Hepatocyte (in vitro differentiated cells): ENCODE results near the gene FRMD4B. TPM values are rescaled to one million over a fixed set of nuclear protein-coding genes. Genes with fewer than 3 reads are reported as not detected.

ENCODE experiments used
- DNase-seq: peaks from one replicate; pipeline ENCODE4 v3.0.0-alpha.2; 2016; ENCODE audit warnings: low spot score
- H2AFZ ChIP-seq: fragments of 200-600 bp; sonication (generic); 2 replicates; pipeline ENCODE4 v1.6.0; 2016; ENCODE audit warnings: antibody characterized with exemption, mild to moderate bottlenecking
- H3K27ac ChIP-seq: fragments of 200-600 bp; sonication (generic); 2 replicates; pipeline ENCODE4 v1.5.1; 2016; ENCODE audit warnings: mild to moderate bottlenecking
- H3K27me3 ChIP-seq: fragments of 200-600 bp; sonication (generic); 2 replicates; pipeline ENCODE4 v1.6.1; 2016
- H3K36me3 ChIP-seq: fragments of 200-600 bp; sonication (generic); replicated peaks from 2 replicates; pipeline ENCODE4 v1.5.1; 2016; ENCODE audit warnings: low read depth; ENCODE audit not compliant: insufficient read depth
- H3K4me1 ChIP-seq: fragments of 200-600 bp; sonication (generic); 2 replicates; pipeline ENCODE4 v1.5.1; 2016; ENCODE audit warnings: mild to moderate bottlenecking, moderate library complexity; ENCODE audit not compliant: insufficient read depth
- H3K4me2 ChIP-seq: fragments of 200-600 bp; sonication (generic); 2 replicates; pipeline ENCODE4 v1.6.0; 2016
- H3K4me3 ChIP-seq: fragments of 200-600 bp; sonication (generic); 2 replicates; pipeline ENCODE4 v1.5.1; 2016; ENCODE audit warnings: mild to moderate bottlenecking
- H3K79me2 ChIP-seq: fragments of 200-600 bp; sonication (generic); 2 replicates; pipeline ENCODE4 v1.6.0; 2017; ENCODE audit warnings: mild to moderate bottlenecking
- H3K9me2 ChIP-seq: fragments of 200-600 bp; sonication (generic); replicated peaks from 2 replicates; pipeline ENCODE4 v1.6.0; 2017; ENCODE audit warnings: mild to moderate bottlenecking; ENCODE audit not compliant: insufficient read depth
- H3K9me3 ChIP-seq: fragments of 200-600 bp; sonication (generic); 2 replicates; pipeline ENCODE4 v1.5.1; 2016; ENCODE audit warnings: low read depth, mild to moderate bottlenecking
- H4K20me1 ChIP-seq: fragments of 200-600 bp; sonication (generic); 2 replicates; pipeline ENCODE4 v1.6.0; 2016; ENCODE audit warnings: mild to moderate bottlenecking; ENCODE audit not compliant: insufficient read depth, poor library complexity, severe bottlenecking
- CTCF ChIP-seq: fragments of 200-600 bp; sonication (generic); IDR thresholded peaks from 2 replicates; pipeline ENCODE4 v1.5.1; 2016; ENCODE audit warnings: antibody characterized with exemption, mild to moderate bottlenecking; ENCODE audit not compliant: poor library complexity
- EZH2 ChIP-seq: fragments of 200-600 bp; sonication (generic); IDR thresholded peaks from 2 replicates; pipeline ENCODE4 v1.6.1; 2016; ENCODE audit warnings: antibody characterized with exemption, mild to moderate bottlenecking, borderline replicate concordance
- EZH2phosphoT487 ChIP-seq: fragments of 200-600 bp; sonication (generic); IDR thresholded peaks from one replicate; pipeline ENCODE4 v1.6.1; 2018; ENCODE audit warnings: antibody characterized with exemption, mild to moderate bottlenecking, low read depth, moderate library complexity; ENCODE audit not compliant: unreplicated experiment, severe bottlenecking
- WGBS: methylation state at CpG from one replicate; pipeline ENCODE4 v1.1.6; 2016; ENCODE audit warnings: low lambda C conversion rate; ENCODE audit errors: missing lambda C conversion rate; 5-methylcytosine and 5-hydroxymethylcytosine counted together
- polyA plus RNA-seq: library from polyadenylated mRNA; unstranded; fragments of >200 nt; fragmentation: Nextera tagmentation; extraction: Ambion mirVana; gene quantifications from 2 replicates; pipeline ENCODE4 v1.2.1, GENCODE V29; 2016
- total RNA-seq: library from RNA; depleted of rRNA; stranded (reverse); fragments of >200 nt; gene quantifications from 2 replicates; pipeline ENCODE4 v1.2.3, GENCODE V29; 2014

Gene FRMD4B
- total and polyA plus RNA-seq, 2 experiments from 2014 or later, result 10.8 to 28.1 TPM

- no peaks in the 10 kb centered on the region for H3K27me3 ChIP-seq
- H3K27ac ChIP-seq, result peak overlapping the region; percentile 42
- no peaks in the 10 kb centered on the region for H3K36me3 ChIP-seq
- 76% methylated on average over 3 of the region's 3 CpGs for WGBS
- no peak for TF ChIP-seq EZH2
- no peak for TF ChIP-seq EZH2phosphoT487
- TF ChIP-seq CTCF, result no peak
- H4K20me1 ChIP-seq, result no peaks in the 10 kb centered on the region
- peak; percentile 47 for DNase-seq
- no peaks in the 10 kb centered on the region for H3K9me3 ChIP-seq
- H3K4me3 ChIP-seq, result no peak overlapping the region
- H3K79me2 ChIP-seq, result no peaks in the 10 kb centered on the region
- H3K4me1 ChIP-seq, result peaks cover 14% of the 10 kb centered on the region
- H3K9me2 ChIP-seq, result no peaks in the 10 kb centered on the region
- no peak overlapping the region for H3K4me2 ChIP-seq
- no peak overlapping the region for H2AFZ ChIP-seq
Observed at GRCh38 chr3:69212411-69213160, 173.3 kb downstream of the FRMD4B start.

- Histone ChIP-seq H3K4me1 (peaks cover 14% of the 10 kb centered on the region), H3K9me2 (no peaks in the 10 kb centered on the region), H4K20me1 (no peaks in the 10 kb centered on the region), H3K36me3 (no peaks in the 10 kb centered on the region), H3K79me2 (no peaks in the 10 kb centered on the region), H3K9me3 (no peaks in the 10 kb centered on the region), H3K27ac (no peak overlapping the region), H2AFZ (no peak overlapping the region), H3K4me2 (no peak overlapping the region), H3K27me3 (no peaks in the 10 kb centered on the region), H3K4me3 (no peak overlapping the region)
- no peak for TF ChIP-seq EZH2
- TF ChIP-seq CTCF, result no peak
- no peak for TF ChIP-seq EZH2phosphoT487
- WGBS, result 76% methylated on average over 5 of the region's 5 CpGs
- DNase-seq, result no peak
Observed at GRCh38 chr3:69210068-69210730, 175.7 kb downstream of the FRMD4B start.

GRCh38 chr3:69209413-69209812, 176.5 kb downstream of the FRMD4B start:
- no peaks in the 10 kb centered on the region for H3K79me2 ChIP-seq
- no peaks in the 10 kb centered on the region for H3K9me3 ChIP-seq
- no peaks in the 10 kb centered on the region for H3K36me3 ChIP-seq
- no peak overlapping the region for H3K27ac ChIP-seq
- no peaks in the 10 kb centered on the region for H3K9me2 ChIP-seq
- TF ChIP-seq EZH2phosphoT487, result no peak
- TF ChIP-seq EZH2, result no peak
- no peak for TF ChIP-seq CTCF
- H4K20me1 ChIP-seq, result no peaks in the 10 kb centered on the region
- H3K27me3 ChIP-seq, result no peaks in the 10 kb centered on the region
- H3K4me2 ChIP-seq, result no peak overlapping the region
- no peak overlapping the region for H3K4me3 ChIP-seq
- no peak for DNase-seq
- H2AFZ ChIP-seq, result no peak overlapping the region
- H3K4me1 ChIP-seq, result peaks cover 14% of the 10 kb centered on the region
